ENCODE data around the gene ZNF106.

The ZNF106 gene

GRCh38 chr15:42405863-42406482, 85.0 kb downstream of the ZNF106 start:
- no peak for DNase-seq (ENCODE audit: low spot score)

GRCh38 chr15:42404461-42405235, 86.3 kb downstream of the ZNF106 start:
- no peak for DNase-seq (ENCODE audit: low spot score)

GRCh38 chr15:42403389-42403788, 87.6 kb downstream of the ZNF106 start:
- DNase-seq (ENCODE audit: low spot score): no peak

- no peak for DNase-seq (ENCODE audit: low spot score)
Measured at GRCh38 chr15:42402455-42403205, 88.3 kb downstream of the ZNF106 start.

- DNase-seq (ENCODE audit: low spot score): no peak
Measured at GRCh38 chr15:42401544-42402454, 89.1 kb downstream of the ZNF106 start.

- no peak for DNase-seq (ENCODE audit: low spot score)
Measured at GRCh38 chr15:42395838-42396237, 95.1 kb downstream of the ZNF106 start.

GRCh38 chr15:42394106-42394505, 96.8 kb downstream of the ZNF106 start:
- no peak for DNase-seq (ENCODE audit: low spot score)

- no peak for DNase-seq (ENCODE audit: low spot score)
Measured at GRCh38 chr15:42392309-42393024, 98.5 kb downstream of the ZNF106 start.

- DNase-seq (ENCODE audit: low spot score): no peak
Measured at GRCh38 chr15:42387603-42388002, 103.3 kb downstream of the ZNF106 start.

GRCh38 chr15:42385980-42386700, 104.8 kb downstream of the ZNF106 start:
- no peak for DNase-seq (ENCODE audit: low spot score)

GRCh38 chr15:42385206-42385979, 105.5 kb downstream of the ZNF106 start:
- DNase-seq (ENCODE audit: low spot score): no peak

- DNase-seq (ENCODE audit: low spot score): no peak
Measured at GRCh38 chr15:42384597-42384996, 106.3 kb downstream of the ZNF106 start.

GRCh38 chr15:42378011-42378410, 112.9 kb downstream of the ZNF106 start:
- no peak for DNase-seq (ENCODE audit: low spot score)

- DNase-seq (ENCODE audit: low spot score): no peak
Measured at GRCh38 chr15:42375941-42376340, 115.0 kb downstream of the ZNF106 start.

- no peak for DNase-seq (ENCODE audit: low spot score)
Measured at GRCh38 chr15:42375252-42375651, 115.7 kb downstream of the ZNF106 start.

- no peak for DNase-seq (ENCODE audit: low spot score)
Measured at GRCh38 chr15:42374810-42375209, 116.1 kb downstream of the ZNF106 start.

- no peak for DNase-seq (ENCODE audit: low spot score)
Measured at GRCh38 chr15:42373936-42374335, 117.0 kb downstream of the ZNF106 start.

- DNase-seq (ENCODE audit: low spot score): no peak
Measured at GRCh38 chr15:42373274-42373673, 117.7 kb downstream of the ZNF106 start.

GRCh38 chr15:42371096-42371495, 119.8 kb downstream of the ZNF106 start:
- DNase-seq (ENCODE audit: low spot score): no peak

- DNase-seq (ENCODE audit: low spot score): no peak
Measured at GRCh38 chr15:42368096-42368495, 122.8 kb downstream of the ZNF106 start.
